Heart left ventricle (tissue), 16 donors: ENCODE data around the gene BTBD18. TPM values are rescaled to one million over a fixed set of nuclear protein-coding genes. Genes with fewer than 3 reads are reported as not detected.
"Not testable (repeated sequence)": the region's sequence is repeated elsewhere in the genome, so short reads cannot be mapped to it uniquely, and the experiment has no call there.

Experiments
- ATAC-seq, 4 donors: fragments of 200-7000 bp; cut with Tn5 transposase; one replicate each; pipeline ENCODE4 v1.9.1; 2020 to 2022; ENCODE audit warnings: moderate library complexity in 4 of 4, mild to moderate bottlenecking in 3 of 4, moderate number of reproducible peaks in 1 of 4
- DNase-seq, 5 donors: peaks; one replicate each; pipeline ENCODE4 v3.0.0-alpha.2; 2020
- H3K27ac ChIP-seq, 12 donors: fragments of 200-600 bp; sonication (generic) in 4 of 12; one replicate each; pipeline versions ENCODE4 v1.5.0 to v1.8.0; 2016 to 2022; ENCODE audit warnings: mild to moderate bottlenecking in 2 of 12
- H3K27me3 ChIP-seq, 9 donors: fragments of 200-600 bp; sonication (generic) in 2 of 9; one replicate each; pipeline versions ENCODE4 v1.5.1 to v1.8.0; 2016 to 2022; ENCODE audit warnings: mild to moderate bottlenecking in 3 of 9
- H3K36me3 ChIP-seq, 9 donors: fragments of 200-600 bp; sonication (generic) in 2 of 9; one replicate each; pipeline versions ENCODE4 v1.5.0 to v1.8.0; 2018 to 2022; ENCODE audit warnings: mild to moderate bottlenecking in 2 of 9
- H3K4me1 ChIP-seq, 12 donors: fragments of 200-600 bp; sonication (generic) in 4 of 12; one replicate each; pipeline versions ENCODE4 v1.5.0 to v1.8.0; 2016 to 2022; ENCODE audit warnings: mild to moderate bottlenecking in 3 of 12
- H3K4me3 ChIP-seq, 12 donors: fragments of 200-600 bp; sonication (generic) in 4 of 12; one replicate each; pipeline versions ENCODE4 v1.5.0 to v1.8.0; 2017 to 2022; ENCODE audit warnings: mild to moderate bottlenecking in 9 of 12, moderate library complexity in 4 of 12
- H3K9me3 ChIP-seq, 12 donors: fragments of 200-600 bp; sonication (generic) in 4 of 12; one replicate each; pipeline versions ENCODE4 v1.5.0 to v1.8.0; 2016 to 2022; ENCODE audit warnings: mild to moderate bottlenecking in 1 of 12
- POLR2A ChIP-seq, 2 donors: fragments of 450-650 bp; IDR thresholded peaks; one replicate each; pipeline ENCODE4 v1.6.1; 2017; ENCODE audit warnings: antibody characterized with exemption in 2 of 2, mild to moderate bottlenecking in 2 of 2, moderate library complexity in 2 of 2
- WGBS, 4 donors: extraction: QIAGEN DNeasy Blood & Tissue Kit in 2 of 4; methylation state at CpG; one replicate each; pipeline versions ENCODE4 v1.1.5 to v1.1.7; 2013 to 2018; 5-methylcytosine and 5-hydroxymethylcytosine counted together
- intact Hi-C, 10 donors: fragments of 100-400 bp; cut with DNase I; formaldehyde crosslinking; loops; one replicate each; pipeline versions ENCODE4 v1.11.1 to v1.14.2; 2022
- polyA plus RNA-seq, 2 donors: library from polyadenylated mRNA; stranded (reverse); fragments of 200-250 nt; gene quantifications; one replicate each; pipeline ENCODE4 v1.2.3, GENCODE V29; 2013
- total RNA-seq, 9 donors: library from RNA; depleted of rRNA in 2 of 9; stranded (reverse); fragments of >200 nt in 2 of 9; fragmentation: NEBNext Ultra II Directional in 3 of 9; extraction: Animal tissue kit (Norgen Biotek cat#: 25700) in 3 of 9; gene quantifications; one replicate each; pipeline versions ENCODE4 v1.1.0 to v1.2.4, GENCODE V29; 2016 to 2023
- TF ChIP-seq, protein P1 (sequence below), 12 donors: fragments of 200-600 bp; sonication (generic) in 4 of 12; IDR thresholded peaks; one replicate each; pipeline versions ENCODE4 v1.5.0 to v1.8.0; 2018 to 2022; ENCODE audit warnings: antibody characterized with exemption in 12 of 12, mild to moderate bottlenecking in 5 of 12
- donor health status: ischemic (EF 13 %, LVEDD 7.1; RV severe dilation, severe dysfunction).
- donor health status: healthy with polysubstance abuse.
- donor health status: DM: no; HTN: yes; CAD: no.
- donor health status: DM: no; HTN: no; CAD: no.
- donor health status: ischemic (EF 25% LVEDD 6.9; RV normal size, moderate dysfunction).
- donor health status: ischemic (EF 25% LVEDD 5.7; RV mildly dilated, moderate dysfunction).
- donor health status: healthy.
- donor health status: DM: yes; HTN: yes; CAD: no.
- donor health status: ischemic (EF 35%, LVEDD 5.7; RV mildly dilated, moderate dysfunction).
- donor health status: nonischemic (EF 11% LVEDD 7.7; RV severe dilation, severe dysfunction).
- donor health status: DM: yes; HTN: yes; CAD: no.
- donor health status: PGD.
- donor health status: ischemic (EF 29% LVEDD 5.4; RV normal size, mild dysfunction).
- donor health status: nonischemic (EF 23%, LVEDD 6.1; RV moderate dilation, normal function).

Gene BTBD18
- total and polyA plus RNA-seq, 11 donors: 0.11 TPM; not detected in 10

DNA sequence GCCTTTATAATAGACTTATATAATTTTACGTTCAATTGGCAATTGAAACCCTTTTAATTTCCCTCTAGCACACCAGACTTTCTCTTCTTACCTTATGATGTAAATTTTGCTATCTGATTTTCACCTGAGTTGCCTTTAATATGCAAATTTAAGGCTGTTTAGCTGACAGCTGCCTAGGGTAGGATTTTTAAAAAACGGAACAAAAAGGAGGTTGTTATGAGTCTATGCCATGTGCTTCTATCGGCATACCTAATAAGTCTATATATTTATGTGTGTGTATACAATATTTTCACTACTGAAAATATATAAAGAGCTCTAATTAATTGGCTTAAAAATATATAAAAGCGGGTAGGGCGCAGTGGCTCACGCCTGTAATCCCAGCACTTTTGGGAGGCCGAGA, 22.1 kb downstream of the BTBD18 start:
- no peak for DNase-seq
- H3K27ac ChIP-seq: no peak overlapping the region
- intact Hi-C loops: no loop called here
- H3K9me3 ChIP-seq: no peaks in the 10 kb centered on the region
- H3K4me1 ChIP-seq: peaks cover 0 to 10% (median 2%) of the 10 kb centered on the region in 12 donors
- H3K27me3 ChIP-seq: no peaks in the 10 kb centered on the region
- no peak for TF ChIP-seq POLR2A (IDR thresholded peaks at IDR 0.05)
- TF ChIP-seq, protein P1, sequence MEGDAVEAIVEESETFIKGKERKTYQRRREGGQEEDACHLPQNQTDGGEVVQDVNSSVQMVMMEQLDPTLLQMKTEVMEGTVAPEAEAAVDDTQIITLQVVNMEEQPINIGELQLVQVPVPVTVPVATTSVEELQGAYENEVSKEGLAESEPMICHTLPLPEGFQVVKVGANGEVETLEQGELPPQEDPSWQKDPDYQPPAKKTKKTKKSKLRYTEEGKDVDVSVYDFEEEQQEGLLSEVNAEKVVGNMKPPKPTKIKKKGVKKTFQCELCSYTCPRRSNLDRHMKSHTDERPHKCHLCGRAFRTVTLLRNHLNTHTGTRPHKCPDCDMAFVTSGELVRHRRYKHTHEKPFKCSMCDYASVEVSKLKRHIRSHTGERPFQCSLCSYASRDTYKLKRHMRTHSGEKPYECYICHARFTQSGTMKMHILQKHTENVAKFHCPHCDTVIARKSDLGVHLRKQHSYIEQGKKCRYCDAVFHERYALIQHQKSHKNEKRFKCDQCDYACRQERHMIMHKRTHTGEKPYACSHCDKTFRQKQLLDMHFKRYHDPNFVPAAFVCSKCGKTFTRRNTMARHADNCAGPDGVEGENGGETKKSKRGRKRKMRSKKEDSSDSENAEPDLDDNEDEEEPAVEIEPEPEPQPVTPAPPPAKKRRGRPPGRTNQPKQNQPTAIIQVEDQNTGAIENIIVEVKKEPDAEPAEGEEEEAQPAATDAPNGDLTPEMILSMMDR (IDR thresholded peaks at IDR 0.05): no peak
- no peak for ATAC-seq
- H3K4me3 ChIP-seq: no peak overlapping the region
- 93 to 95% (median 94%) methylated on average over 7 of the region's 7 CpGs for WGBS, 4 donors
- H3K36me3 ChIP-seq: peaks cover 0 to 24% (median 1%) of the 10 kb centered on the region in 9 donors

DNA sequence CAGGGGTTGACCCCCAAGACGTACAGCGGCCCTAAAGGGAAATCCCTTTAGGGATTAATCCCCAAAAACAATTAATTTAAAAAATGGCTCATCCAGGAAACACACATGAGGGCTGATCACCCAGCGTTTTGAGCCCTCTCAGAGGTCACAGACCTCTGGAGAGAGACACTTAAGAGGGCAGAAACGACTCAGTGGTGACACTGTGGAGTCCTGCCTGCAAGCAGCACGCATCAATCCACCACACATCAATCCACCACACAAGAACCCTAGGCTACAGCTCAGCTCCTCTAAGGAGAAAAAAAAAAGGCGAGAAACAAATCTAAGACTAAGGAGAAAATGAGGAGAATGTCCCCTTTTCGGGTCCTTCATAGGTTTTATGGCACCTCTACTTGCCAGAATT, 22.8 kb downstream of the BTBD18 start:
- Histone ChIP-seq H3K4me1 (peaks cover 0 to 10% (median 2%) of the 10 kb centered on the region in 12 donors), H3K9me3 (no peaks in the 10 kb centered on the region), H3K4me3 (no peak overlapping the region), H3K27ac (no peak overlapping the region), H3K36me3 (peaks cover 0 to 19% (median 0%) of the 10 kb centered on the region in 9 donors), H3K27me3 (no peaks in the 10 kb centered on the region)
- intact Hi-C loops: no loop called here
- WGBS, 4 donors: 66 to 74% (median 70%) methylated on average over 7 of the region's 7 CpGs
- DNase-seq (no peak), ATAC-seq (no peak)
- TF ChIP-seq POLR2A (IDR thresholded peaks at IDR 0.05): no peak
- TF ChIP-seq, protein P1 (IDR thresholded peaks at IDR 0.05): no peak

DNA sequence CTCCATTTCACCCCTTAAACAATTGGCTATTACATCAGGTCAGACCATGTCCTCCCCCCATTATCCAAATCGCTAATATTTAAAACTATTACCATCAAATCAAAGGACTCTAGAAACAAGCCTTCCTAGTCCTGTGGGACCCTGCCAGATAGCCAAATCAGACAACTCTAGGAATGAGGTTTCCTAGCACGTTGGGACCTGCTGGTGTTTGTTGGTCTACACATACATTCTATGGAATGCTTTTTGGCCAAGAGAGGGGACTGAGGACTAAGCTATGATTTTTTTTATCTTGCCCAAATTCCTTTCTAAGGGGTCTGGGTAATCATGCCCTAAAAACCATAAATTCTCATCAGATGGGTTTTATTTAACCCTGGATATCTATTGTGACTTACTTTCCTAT, 24.4 kb downstream of the BTBD18 start:
- Histone ChIP-seq H3K9me3 (no peaks in the 10 kb centered on the region), H3K36me3 (peaks cover 0 to 19% (median 5%) of the 10 kb centered on the region in 9 donors), H3K4me1 (peaks cover 0 to 8% (median 2%) of the 10 kb centered on the region in 12 donors), H3K4me3 (no peak overlapping the region), H3K27me3 (no peaks in the 10 kb centered on the region), H3K27ac (no peak overlapping the region)
- 53 to 62% (median 56%) methylated on average over 2 of the region's 2 CpGs for WGBS, 4 donors
- no peak for TF ChIP-seq POLR2A (IDR thresholded peaks at IDR 0.05)
- TF ChIP-seq, protein P1 (IDR thresholded peaks at IDR 0.05): no peak
- no peak for DNase-seq
- no peak for ATAC-seq
- intact Hi-C loops: no loop called here

DNA sequence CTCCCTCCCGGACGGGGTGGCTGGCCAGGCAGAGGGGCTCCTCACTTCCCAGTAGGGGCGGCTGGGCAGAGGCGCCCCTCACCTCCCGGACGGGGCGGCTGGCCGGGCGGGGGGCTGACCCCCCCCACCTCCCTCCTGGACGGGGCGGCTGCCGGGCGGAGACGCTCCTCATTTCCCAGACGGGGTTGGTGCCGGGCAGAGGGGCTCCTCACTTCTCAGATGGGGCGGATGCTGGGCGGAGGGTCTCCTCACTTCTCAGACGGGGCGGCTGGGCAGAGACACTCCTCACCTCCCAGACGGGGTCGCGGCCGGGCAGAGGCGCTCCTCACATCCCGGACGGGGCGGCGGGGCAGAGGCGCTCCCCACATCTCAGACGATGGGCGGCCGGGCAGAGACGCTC, 34.9 kb downstream of the BTBD18 start:
- WGBS, 4 donors: 96 to 100% (median 98%) methylated on average over 1 to 34 of the region's 34 CpGs

DNA sequence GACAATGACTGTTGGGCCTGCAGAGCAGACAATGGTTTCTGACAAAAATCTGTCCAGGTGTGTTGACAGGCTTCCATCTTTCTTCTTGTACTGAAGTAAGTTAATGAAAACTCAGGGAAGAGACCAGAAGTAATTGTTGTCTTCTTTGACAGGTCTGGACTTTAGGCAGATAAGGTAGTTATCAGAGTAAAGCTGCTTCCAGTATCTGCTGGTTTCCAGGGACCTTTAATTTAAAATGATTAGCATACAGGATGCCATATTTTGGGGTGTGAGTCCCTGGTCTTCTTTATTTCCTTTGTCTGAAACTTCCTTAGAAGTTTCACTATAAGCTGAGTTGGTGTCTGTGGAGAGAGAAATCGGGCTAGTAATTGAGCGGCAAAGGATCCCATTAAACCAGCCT, 37.8 kb downstream of the BTBD18 start:
- no peaks in the 10 kb centered on the region for H3K27me3 ChIP-seq
- TF ChIP-seq, protein P1 (IDR thresholded peaks at IDR 0.05): no peak
- TF ChIP-seq POLR2A (IDR thresholded peaks at IDR 0.05): no peak
- no peaks in the 10 kb centered on the region for H3K9me3 ChIP-seq
- DNase-seq: no peak
- intact Hi-C loops: loop anchor here in 4 of 10 donors (2.0 to 5.0 kb wide), 4 partner anchors 47 to 863 kb away; partner anchors contain the start of genes ZDHHC5 (in 2 of the 4), LPXN (in 1 of the 4) and ZFP91 (in 1 of the 4)
- no peak overlapping the region for H3K27ac ChIP-seq
- H3K4me1 ChIP-seq: peaks cover 0 to 44% (median 31%) of the 10 kb centered on the region in 12 donors
- no peak for ATAC-seq
- peaks cover 0 to 13% (median 3%) of the 10 kb centered on the region in 9 donors for H3K36me3 ChIP-seq
- H3K4me3 ChIP-seq: peak overlapping the region in 11 of 12 donors; percentile 68 to 100 (median 90)
- 83 to 98% (median 91%) methylated on average over 2 of the region's 2 CpGs for WGBS, 4 donors

More for the DNA sequence above, 34.9 kb downstream of the BTBD18 start:
- H3K27me3 ChIP-seq, H3K4me3 ChIP-seq, ATAC-seq, DNase-seq, H3K27ac ChIP-seq, intact Hi-C loops, H3K9me3 ChIP-seq: not testable (repeated sequence)
- H3K4me1 ChIP-seq: peaks cover 0 to 29% (median 19%) of the 10 kb centered on the region in 12 donors
- H3K36me3 ChIP-seq: peaks cover 0 to 37% (median 14%) of the 10 kb centered on the region in 9 donors
